HCT116 (cell line): ENCODE data around the gene DMAC2. TPM values are rescaled to one million over a fixed set of nuclear protein-coding genes. Genes with fewer than 3 reads are reported as not detected.

Experiments
- ATAC-seq: fragments of 200-7000 bp; cut with Tn5 transposase; 2 replicates; pipeline ENCODE4 v1.9.1; 2020; ENCODE audit warnings: mild to moderate bottlenecking, moderate library complexity
- BruUV-seq: library from RNA; stranded (reverse); fragments of 400-500 nt; replicated peaks from 2 replicates; lab custom pipeline; 2021; lab: Mats Ljungman, UMichigan
- CTCF ChIA-PET: fragments of 300-600 bp; sonication (Branson Sonifier 250); formaldehyde crosslinking; loops from one replicate; lab custom pipeline; 2021; ENCODE audit warnings: antibody characterized with exemption; lab: Charles Lee
- POLR2A ChIA-PET: fragments of 300-600, 350-600 bp; sonication (Branson Sonifier 250); formaldehyde crosslinking; loops from one replicate; lab custom pipeline; 2021; ENCODE audit warnings: antibody characterized with exemption; lab: Charles Lee
- RAD21 ChIA-PET, 2 experiments: fragments of 300-600 bp; sonication (Branson Sonifier 250); formaldehyde crosslinking; loops; one replicate each; lab custom pipeline; 2023; ENCODE audit warnings: low total read pairs in 2 of 2; ENCODE audit not compliant: uncharacterized antibody in 2 of 2, unreplicated experiment in 2 of 2, low non-redundant PET in 1 of 2; lab: Charles Lee
- DNase-seq: peaks from one replicate; pipeline ENCODE4 v3.0.0-alpha.2; 2010; ENCODE audit warnings: low read depth, low spot score
- H2AFZ ChIP-seq: fragments of 200-600 bp; shearing (Covaris generic), sonication (generic); 2 replicates; pipeline ENCODE4 v1.6.1; 2017; ENCODE audit warnings: low read depth, mixed run types, mixed read lengths, antibody characterized with exemption, low read length; ENCODE audit not compliant: poor library complexity, severe bottlenecking
- H3K27ac ChIP-seq: 2 replicates; pipeline ENCODE4 v1.5.1; 2012; ENCODE audit warnings: low read depth, low read length
- H3K27me3 ChIP-seq: fragments of 200-600 bp; sonication (generic); 2 replicates; pipeline ENCODE4 v1.6.1; 2016; ENCODE audit warnings: mixed run types, low read length, mixed read lengths; ENCODE audit not compliant: insufficient read depth
- H3K36me3 ChIP-seq, 2 experiments: fragments of 200-500 bp in 1 of 2; fragments of 200-600 bp in 1 of 2; sonication (Bioruptor generic) in 1 of 2; sonication (generic) in 1 of 2; 2 replicates each; pipeline versions ENCODE4 v1.5.1 to v1.6.1; 2014 to 2016; ENCODE audit warnings: low read length in 2 of 2, inconsistent platforms in 1 of 2, mixed read lengths in 1 of 2, mixed run types in 1 of 2; ENCODE audit not compliant: insufficient read depth in 2 of 2, control insufficient read depth in 1 of 2
- H3K4me1 ChIP-seq, 2 experiments: fragments of 200-600 bp in 1 of 2; sonication (generic) in 1 of 2; 2 replicates each; pipeline versions ENCODE4 v1.5.1 to v1.6.1; 2012 to 2017; ENCODE audit warnings: low read length in 2 of 2, inconsistent platforms in 1 of 2, mild to moderate bottlenecking in 1 of 2, mixed read lengths in 1 of 2, mixed run types in 1 of 2, moderate library complexity in 1 of 2; ENCODE audit not compliant: insufficient read depth in 2 of 2, control insufficient read depth in 1 of 2
- H3K4me2 ChIP-seq: fragments of 200-600 bp; sonication (generic); 2 replicates; pipeline ENCODE4 v1.6.1; 2017; ENCODE audit warnings: mixed run types, low read length, mixed read lengths
- H3K4me3 ChIP-seq, 2 experiments: fragments of 200-600 bp in 1 of 2; sonication (generic) in 1 of 2; replicated peaks in 1 of 2; 2 replicates each; pipeline ENCODE4 v1.5.1; 2011 to 2016; ENCODE audit warnings: low read length in 2 of 2, control low read depth in 1 of 2, low read depth in 1 of 2, mild to moderate bottlenecking in 1 of 2, mixed read lengths in 1 of 2, mixed run types in 1 of 2
- H3K79me2 ChIP-seq: fragments of 200-600 bp; sonication (generic); 2 replicates; pipeline ENCODE4 v1.6.1; 2017; ENCODE audit warnings: mild to moderate bottlenecking, mixed run types, low read length, moderate library complexity, mixed read lengths; ENCODE audit not compliant: insufficient read depth
- H3K9ac ChIP-seq: fragments of 200-600 bp; sonication (generic); 2 replicates; pipeline ENCODE4 v1.6.1; 2016; ENCODE audit warnings: low read length, mixed read lengths
- H3K9me2 ChIP-seq: fragments of 200-600 bp; sonication (generic), shearing (Covaris generic); 2 replicates; pipeline ENCODE4 v1.6.1; 2017; ENCODE audit warnings: mixed run types, mild to moderate bottlenecking, moderate library complexity; ENCODE audit not compliant: insufficient read depth
- H3K9me3 ChIP-seq, 2 experiments: fragments of 200-500 bp in 1 of 2; fragments of 200-600 bp in 1 of 2; sonication (Bioruptor generic) in 1 of 2; sonication (generic) in 1 of 2; 2 replicates each; pipeline ENCODE4 v1.6.1; 2014 to 2017; ENCODE audit warnings: low read length in 2 of 2, mixed read lengths in 2 of 2, inconsistent platforms in 1 of 2, low read depth in 1 of 2, mild to moderate bottlenecking in 1 of 2, mixed run types in 1 of 2, moderate library complexity in 1 of 2; ENCODE audit not compliant: control insufficient read depth in 1 of 2, insufficient read depth in 1 of 2
- H4K20me1 ChIP-seq: fragments of 200-600 bp; sonication (generic), shearing (Covaris generic); 2 replicates; pipeline ENCODE4 v1.6.1; 2017; ENCODE audit warnings: mixed run types, mild to moderate bottlenecking, moderate library complexity; ENCODE audit not compliant: insufficient read depth
- ELF1 ChIP-seq: IDR thresholded peaks from 2 replicates; pipeline ENCODE4 v1.6.1; 2012; ENCODE audit warnings: low read depth, borderline replicate concordance
- EZH2 ChIP-seq: fragments of 200-600 bp; sonication (generic); IDR thresholded peaks from 2 replicates; pipeline ENCODE4 v1.6.1; 2017; ENCODE audit warnings: antibody characterized with exemption, mixed run types
- POLR2A ChIP-seq: IDR thresholded peaks from 2 replicates; pipeline ENCODE4 v1.7.0; 2011; ENCODE audit warnings: borderline replicate concordance; ENCODE audit not compliant: insufficient read depth, insufficient read length; ENCODE audit errors: extremely low read depth
- POLR2AphosphoS5 ChIP-seq: IDR thresholded peaks from 2 replicates; pipeline ENCODE4 v1.6.1; 2011; ENCODE audit warnings: mild to moderate bottlenecking, low read depth, low read length, moderate library complexity
- SIN3A ChIP-seq: IDR thresholded peaks from 2 replicates; pipeline ENCODE4 v1.6.1; 2012; ENCODE audit warnings: low read depth
- SRF ChIP-seq: IDR thresholded peaks from 2 replicates; pipeline ENCODE4 v1.6.1; 2012; ENCODE audit warnings: low read depth
- intact Hi-C: fragments of 100-400 bp; cut with micrococcal nuclease; formaldehyde crosslinking; loops from 2 replicates; pipeline ENCODE4 v1.10.0; 2022
- total RNA-seq: library from RNA; stranded (reverse); gene quantifications from one replicate; pipeline ENCODE4 v1.2.1, GENCODE V29; 2021; ENCODE audit not compliant: unreplicated experiment
- TF ChIP-seq, protein P1 (sequence below): IDR thresholded peaks from 2 replicates; pipeline ENCODE4 v1.6.1; 2011; ENCODE audit warnings: mild to moderate bottlenecking, low read length, moderate library complexity; ENCODE audit not compliant: insufficient replicate concordance; ENCODE audit errors: extremely low read depth
- TF ChIP-seq, protein P2 (sequence below): IDR thresholded peaks from 2 replicates; pipeline ENCODE4 v1.6.1; 2012; ENCODE audit warnings: low read depth

Gene DMAC2
- total RNA-seq, 1 experiment from 2014 or later: 65.6 TPM

DNA sequence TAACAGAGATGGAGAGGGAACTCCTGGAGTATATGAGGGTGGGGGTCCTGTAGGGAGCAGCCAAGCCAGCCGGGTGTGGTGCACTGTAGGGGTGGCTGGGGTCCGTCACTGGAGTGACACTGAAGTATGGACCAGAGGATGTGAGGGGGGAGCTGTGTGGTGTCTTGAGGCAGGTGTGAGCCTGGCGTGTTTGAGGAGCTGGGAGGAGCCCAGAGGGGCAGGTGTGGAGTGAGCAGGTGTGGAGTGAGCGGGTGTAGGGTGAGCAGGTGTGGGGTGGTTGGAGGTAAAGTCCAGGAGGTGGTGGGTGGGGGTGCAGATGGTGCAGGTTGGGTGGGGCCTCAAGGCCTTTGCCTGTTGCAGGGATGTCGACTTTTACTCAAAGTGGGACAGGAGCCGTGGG is 18.4 kb downstream of the DMAC2 start:
- Histone ChIP-seq H3K4me1 (no peaks in the 10 kb centered on the region), H3K4me3 (no peak overlapping the region), H3K9me2 (no peaks in the 10 kb centered on the region), H4K20me1 (no peaks in the 10 kb centered on the region), H3K9me3 (no peaks in the 10 kb centered on the region), H3K27ac (no peak overlapping the region), H3K79me2 (no peaks in the 10 kb centered on the region), H2AFZ (no peak overlapping the region), H3K4me2 (no peak overlapping the region), H3K27me3 (no peaks in the 10 kb centered on the region), H3K9ac (no peak overlapping the region), H3K36me3 (peaks cover 3% of the 10 kb centered on the region in 2 experiments; a peak in 2 of 4 replicates)
- RAD21 ChIA-PET: no interaction called here
- CTCF ChIA-PET: no interaction called here
- ATAC-seq: no peak
- no peak for DNase-seq
- BruUV-seq: no TSS peak
- intact Hi-C loops: no loop called here
- no peak for TF ChIP-seq POLR2A
- no peak for TF ChIP-seq SRF
- TF ChIP-seq, protein P1, sequence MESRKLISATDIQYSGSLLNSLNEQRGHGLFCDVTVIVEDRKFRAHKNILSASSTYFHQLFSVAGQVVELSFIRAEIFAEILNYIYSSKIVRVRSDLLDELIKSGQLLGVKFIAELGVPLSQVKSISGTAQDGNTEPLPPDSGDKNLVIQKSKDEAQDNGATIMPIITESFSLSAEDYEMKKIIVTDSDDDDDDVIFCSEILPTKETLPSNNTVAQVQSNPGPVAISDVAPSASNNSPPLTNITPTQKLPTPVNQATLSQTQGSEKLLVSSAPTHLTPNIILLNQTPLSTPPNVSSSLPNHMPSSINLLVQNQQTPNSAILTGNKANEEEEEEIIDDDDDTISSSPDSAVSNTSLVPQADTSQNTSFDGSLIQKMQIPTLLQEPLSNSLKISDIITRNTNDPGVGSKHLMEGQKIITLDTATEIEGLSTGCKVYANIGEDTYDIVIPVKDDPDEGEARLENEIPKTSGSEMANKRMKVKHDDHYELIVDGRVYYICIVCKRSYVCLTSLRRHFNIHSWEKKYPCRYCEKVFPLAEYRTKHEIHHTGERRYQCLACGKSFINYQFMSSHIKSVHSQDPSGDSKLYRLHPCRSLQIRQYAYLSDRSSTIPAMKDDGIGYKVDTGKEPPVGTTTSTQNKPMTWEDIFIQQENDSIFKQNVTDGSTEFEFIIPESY: no peak
- no peak for TF ChIP-seq POLR2AphosphoS5
- TF ChIP-seq SIN3A: no peak
- TF ChIP-seq ELF1: no peak
- TF ChIP-seq, protein P2, sequence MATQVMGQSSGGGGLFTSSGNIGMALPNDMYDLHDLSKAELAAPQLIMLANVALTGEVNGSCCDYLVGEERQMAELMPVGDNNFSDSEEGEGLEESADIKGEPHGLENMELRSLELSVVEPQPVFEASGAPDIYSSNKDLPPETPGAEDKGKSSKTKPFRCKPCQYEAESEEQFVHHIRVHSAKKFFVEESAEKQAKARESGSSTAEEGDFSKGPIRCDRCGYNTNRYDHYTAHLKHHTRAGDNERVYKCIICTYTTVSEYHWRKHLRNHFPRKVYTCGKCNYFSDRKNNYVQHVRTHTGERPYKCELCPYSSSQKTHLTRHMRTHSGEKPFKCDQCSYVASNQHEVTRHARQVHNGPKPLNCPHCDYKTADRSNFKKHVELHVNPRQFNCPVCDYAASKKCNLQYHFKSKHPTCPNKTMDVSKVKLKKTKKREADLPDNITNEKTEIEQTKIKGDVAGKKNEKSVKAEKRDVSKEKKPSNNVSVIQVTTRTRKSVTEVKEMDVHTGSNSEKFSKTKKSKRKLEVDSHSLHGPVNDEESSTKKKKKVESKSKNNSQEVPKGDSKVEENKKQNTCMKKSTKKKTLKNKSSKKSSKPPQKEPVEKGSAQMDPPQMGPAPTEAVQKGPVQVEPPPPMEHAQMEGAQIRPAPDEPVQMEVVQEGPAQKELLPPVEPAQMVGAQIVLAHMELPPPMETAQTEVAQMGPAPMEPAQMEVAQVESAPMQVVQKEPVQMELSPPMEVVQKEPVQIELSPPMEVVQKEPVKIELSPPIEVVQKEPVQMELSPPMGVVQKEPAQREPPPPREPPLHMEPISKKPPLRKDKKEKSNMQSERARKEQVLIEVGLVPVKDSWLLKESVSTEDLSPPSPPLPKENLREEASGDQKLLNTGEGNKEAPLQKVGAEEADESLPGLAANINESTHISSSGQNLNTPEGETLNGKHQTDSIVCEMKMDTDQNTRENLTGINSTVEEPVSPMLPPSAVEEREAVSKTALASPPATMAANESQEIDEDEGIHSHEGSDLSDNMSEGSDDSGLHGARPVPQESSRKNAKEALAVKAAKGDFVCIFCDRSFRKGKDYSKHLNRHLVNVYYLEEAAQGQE: no peak
- no peak for TF ChIP-seq EZH2
- POLR2A ChIA-PET: no interaction called here
